Liver (tissue), 9 donors: ENCODE results near the gene GTF3C4. TPM values are rescaled to one million over a fixed set of nuclear protein-coding genes. Genes with fewer than 3 reads are reported as not detected.

Experiments
- DNase-seq: peaks from one replicate; pipeline ENCODE4 v3.0.0-alpha.2; 2017; ENCODE audit warnings: low spot score
- H3K27ac ChIP-seq, 2 donors: one replicate each; pipeline ENCODE4 v1.7.0; 2013; ENCODE audit warnings: inconsistent platforms in 2 of 2, low read length in 2 of 2, control low read depth in 1 of 2, low read depth in 1 of 2, mild to moderate bottlenecking in 1 of 2
- H3K27me3 ChIP-seq, 4 donors: one replicate each; pipeline versions ENCODE4 v1.6.1 to v1.7.0; 2013; ENCODE audit warnings: low read length in 3 of 4, inconsistent platforms in 1 of 4, mild to moderate bottlenecking in 1 of 4, moderate library complexity in 1 of 4; ENCODE audit not compliant: control insufficient read depth in 4 of 4, insufficient read depth in 4 of 4
- H3K36me3 ChIP-seq, 4 donors: one replicate each; pipeline versions ENCODE4 v1.6.1 to v1.7.0; 2013; ENCODE audit warnings: low read length in 3 of 4, mild to moderate bottlenecking in 3 of 4, low read depth in 1 of 4, moderate library complexity in 1 of 4; ENCODE audit not compliant: control insufficient read depth in 4 of 4, insufficient read depth in 3 of 4
- H3K4me1 ChIP-seq, 4 donors: one replicate each; pipeline versions ENCODE4 v1.6.1 to v1.7.0; 2013; ENCODE audit warnings: low read length in 3 of 4, mild to moderate bottlenecking in 3 of 4, moderate library complexity in 1 of 4; ENCODE audit not compliant: control insufficient read depth in 4 of 4, insufficient read depth in 4 of 4
- H3K4me3 ChIP-seq, 3 donors: one replicate each; pipeline versions ENCODE4 v1.6.1 to v1.7.0; 2013; ENCODE audit warnings: low read length in 3 of 3, control low read depth in 1 of 3, low read depth in 1 of 3, mild to moderate bottlenecking in 1 of 3
- H3K9ac ChIP-seq, 2 donors: one replicate each; pipeline ENCODE4 v1.7.0; 2013; ENCODE audit warnings: low read length in 2 of 2, mild to moderate bottlenecking in 2 of 2, moderate library complexity in 2 of 2, control low read depth in 1 of 2, low read depth in 1 of 2
- H3K9me3 ChIP-seq, 4 donors: one replicate each; pipeline versions ENCODE4 v1.6.1 to v1.7.0; 2013; ENCODE audit warnings: low read length in 3 of 4; ENCODE audit not compliant: control insufficient read depth in 4 of 4
- CTCF ChIP-seq: fragments of 150-350 bp; IDR thresholded peaks from 2 replicates; pipeline ENCODE4 v1.5.1; 2017; ENCODE audit warnings: improper control_type of control experiment, low read depth, low read length; ENCODE audit not compliant: missing input control
- EGR1 ChIP-seq, 2 donors: IDR thresholded peaks; 2 replicates each; pipeline ENCODE4 v1.6.1; 2016 to 2018; ENCODE audit warnings: antibody characterized with exemption in 2 of 2, low read depth in 2 of 2
- FOXA2 ChIP-seq: IDR thresholded peaks from 2 replicates; pipeline ENCODE4 v1.6.1; 2016; ENCODE audit warnings: antibody characterized with exemption
- GABPA ChIP-seq, 2 donors: IDR thresholded peaks in 1 of 2; conservative IDR thresholded peaks in 1 of 2; 2 replicates each; pipeline ENCODE4 v1.6.1; 2016; ENCODE audit warnings: antibody characterized with exemption in 2 of 2, mild to moderate bottlenecking in 1 of 2, moderate library complexity in 1 of 2
- HNF4A ChIP-seq, 2 donors: conservative IDR thresholded peaks; 2 replicates each; pipeline ENCODE4 v1.6.1; 2016; ENCODE audit warnings: antibody characterized with exemption in 2 of 2, mild to moderate bottlenecking in 2 of 2
- HNF4G ChIP-seq: IDR thresholded peaks from 2 replicates; pipeline ENCODE4 v1.6.1; 2016; ENCODE audit warnings: antibody characterized with exemption
- JUND ChIP-seq, 2 donors: IDR thresholded peaks; 2 replicates each; pipeline ENCODE4 v1.6.1; 2016; ENCODE audit warnings: antibody characterized with exemption in 2 of 2
- MAX ChIP-seq: IDR thresholded peaks from 2 replicates; pipeline ENCODE4 v1.6.1; 2016; ENCODE audit warnings: antibody characterized with exemption
- NR2F2 ChIP-seq: IDR thresholded peaks from 2 replicates; pipeline ENCODE4 v1.6.1; 2016; ENCODE audit warnings: antibody characterized with exemption
- RAD21 ChIP-seq, 2 donors: IDR thresholded peaks; 2 replicates each; pipeline ENCODE4 v1.6.1; 2016; ENCODE audit warnings: antibody characterized with exemption in 2 of 2, mild to moderate bottlenecking in 2 of 2
- REST ChIP-seq: IDR thresholded peaks from 2 replicates; pipeline ENCODE4 v1.6.1; 2016; ENCODE audit warnings: antibody characterized with exemption, mild to moderate bottlenecking
- RXRA ChIP-seq, 2 donors: IDR thresholded peaks; 2 replicates each; pipeline ENCODE4 v1.6.1; 2017 to 2018; ENCODE audit warnings: antibody characterized with exemption in 2 of 2, mild to moderate bottlenecking in 1 of 2
- SP1 ChIP-seq: IDR thresholded peaks from 2 replicates; pipeline ENCODE4 v1.6.1; 2018; ENCODE audit warnings: antibody characterized with exemption, mild to moderate bottlenecking
- TAF1 ChIP-seq: conservative IDR thresholded peaks from 2 replicates; pipeline ENCODE4 v1.6.1; 2016; ENCODE audit warnings: antibody characterized with exemption, mild to moderate bottlenecking
- YY1 ChIP-seq: IDR thresholded peaks from 2 replicates; pipeline ENCODE4 v1.6.1; 2016; ENCODE audit warnings: antibody characterized with exemption, mild to moderate bottlenecking
- ZBTB33 ChIP-seq: IDR thresholded peaks from 2 replicates; pipeline ENCODE4 v1.6.1; 2016; ENCODE audit warnings: antibody characterized with exemption
- WGBS: extraction: QIAGEN DNeasy Blood & Tissue Kit; methylation state at CpG from one replicate; pipeline ENCODE4 v1.1.7; 2013; 5-methylcytosine and 5-hydroxymethylcytosine counted together
- polyA plus RNA-seq, 2 donors: library from polyadenylated mRNA; stranded (reverse) in 1 of 2; unstranded in 1 of 2; fragments of 200-250 nt in 1 of 2; fragments of >200 nt in 1 of 2; fragmentation: Nextera tagmentation in 1 of 2; extraction: Ambion mirVana in 1 of 2; gene quantifications; one replicate each; pipeline versions ENCODE4 v1.2.1 to v1.2.3, GENCODE V29; 2013 to 2015
- total RNA-seq, 2 donors: library from RNA; depleted of rRNA; stranded (reverse); fragments of >200 nt; gene quantifications; one replicate each; pipeline ENCODE4 v1.2.3, GENCODE V29; 2014
- TF ChIP-seq, protein P1 (sequence below): IDR thresholded peaks from 2 replicates; pipeline ENCODE4 v1.6.1; 2016; ENCODE audit warnings: antibody characterized with exemption
- donor health status: healthy.
- donor health status: healthy.
- donor health status: healthy.
- donor health status: healthy.
- donor health status: healthy.

The GTF3C4 gene
- total and polyA plus RNA-seq, 4 donors: 1.4 to 7.2 (median 5.0) TPM

- Histone ChIP-seq H3K4me3 (no peak overlapping the region), H3K36me3 (peaks cover 7 to 40% (median 31%) of the 10 kb centered on the region in 4 donors), H3K9ac (no peak overlapping the region), H3K27ac (no peak overlapping the region), H3K4me1 (no peaks in the 10 kb centered on the region), H3K27me3 (no peaks in the 10 kb centered on the region), H3K9me3 (no peaks in the 10 kb centered on the region)
- TF ChIP-seq ZBTB33 (no peak), CTCF (no peak), EGR1 (IDR thresholded peaks at IDR 0.05; ENCODE audit: low read depth in 2 of 2) (no peak), GABPA (IDR thresholded peaks at IDR 0.05 in 1 of 2, conservative IDR thresholded peaks at IDR 0.05 in 1 of 2) (no peak), FOXA2 (no peak), NR2F2 (no peak), SP1 (no peak), HNF4G (no peak), RAD21 (IDR thresholded peaks at IDR 0.05) (no peak), TAF1 (no peak), REST (no peak), MAX (no peak), YY1 (no peak), HNF4A (conservative IDR thresholded peaks at IDR 0.05) (no peak), JUND (IDR thresholded peaks at IDR 0.05) (no peak)
- TF ChIP-seq, protein P1, sequence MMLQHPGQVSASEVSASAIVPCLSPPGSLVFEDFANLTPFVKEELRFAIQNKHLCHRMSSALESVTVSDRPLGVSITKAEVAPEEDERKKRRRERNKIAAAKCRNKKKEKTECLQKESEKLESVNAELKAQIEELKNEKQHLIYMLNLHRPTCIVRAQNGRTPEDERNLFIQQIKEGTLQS: no peak
- no peak for DNase-seq
- WGBS: 96% methylated on average over 1 of the region's 1 CpG
Measured at GRCh38 chr9:132683873-132684272, 13.6 kb downstream of the GTF3C4 start.

GRCh38 chr9:132690696-132691095 lies 20.4 kb downstream of the GTF3C4 start:
- H3K4me3 ChIP-seq: no peak overlapping the region
- H3K9ac ChIP-seq: no peak overlapping the region
- no peak overlapping the region for H3K27ac ChIP-seq
- WGBS: 94% methylated on average over 1 of the region's 1 CpG
- no peaks in the 10 kb centered on the region for H3K9me3 ChIP-seq
- no peak for DNase-seq
- no peaks in the 10 kb centered on the region for H3K27me3 ChIP-seq
- no peaks in the 10 kb centered on the region for H3K4me1 ChIP-seq
- peaks cover 3 to 34% (median 26%) of the 10 kb centered on the region in 4 donors for H3K36me3 ChIP-seq
- no peak for TF ChIP-seq FOXA2
- no peak for TF ChIP-seq YY1
- TF ChIP-seq REST: no peak
- no peak for TF ChIP-seq RXRA (IDR thresholded peaks at IDR 0.05)
- TF ChIP-seq HNF4G: no peak
- TF ChIP-seq TAF1: no peak
- no peak for TF ChIP-seq EGR1 (IDR thresholded peaks at IDR 0.05; ENCODE audit: low read depth in 2 of 2)
- TF ChIP-seq, protein P1: no peak
- no peak for TF ChIP-seq CTCF
- no peak for TF ChIP-seq MAX
- TF ChIP-seq SP1: no peak
